Stomach smooth muscle (tissue), 2 donors: ENCODE results near the gene VAPB.

Experiments
- H3K27ac ChIP-seq: one replicate; pipeline ENCODE4 v1.7.0; 2013; ENCODE audit warnings: mild to moderate bottlenecking, low read length, inconsistent platforms
- H3K27me3 ChIP-seq, 2 donors: one replicate each; pipeline ENCODE4 v1.7.0; 2013; ENCODE audit warnings: low read length in 2 of 2; ENCODE audit not compliant: insufficient read depth in 2 of 2, control insufficient read depth in 1 of 2
- H3K36me3 ChIP-seq, 2 donors: one replicate each; pipeline ENCODE4 v1.7.0; 2013; ENCODE audit warnings: low read length in 2 of 2; ENCODE audit not compliant: control insufficient read depth in 2 of 2, insufficient read depth in 2 of 2
- H3K4me1 ChIP-seq: one replicate; pipeline ENCODE4 v1.7.0; 2013; ENCODE audit warnings: low read length; ENCODE audit not compliant: control insufficient read depth, insufficient read depth
- H3K4me3 ChIP-seq, 2 donors: one replicate each; pipeline ENCODE4 v1.7.0; 2013; ENCODE audit warnings: low read length in 2 of 2
- H3K9ac ChIP-seq, 2 donors: one replicate each; pipeline ENCODE4 v1.7.0; 2013; ENCODE audit warnings: low read length in 2 of 2, mild to moderate bottlenecking in 1 of 2
- H3K9me3 ChIP-seq, 2 donors: one replicate each; pipeline ENCODE4 v1.7.0; 2013; ENCODE audit warnings: low read length in 2 of 2; ENCODE audit not compliant: control insufficient read depth in 2 of 2
- donor health status: healthy.
- donor health status: Pancreatic carcinoma.

VAPB gene

DNA sequence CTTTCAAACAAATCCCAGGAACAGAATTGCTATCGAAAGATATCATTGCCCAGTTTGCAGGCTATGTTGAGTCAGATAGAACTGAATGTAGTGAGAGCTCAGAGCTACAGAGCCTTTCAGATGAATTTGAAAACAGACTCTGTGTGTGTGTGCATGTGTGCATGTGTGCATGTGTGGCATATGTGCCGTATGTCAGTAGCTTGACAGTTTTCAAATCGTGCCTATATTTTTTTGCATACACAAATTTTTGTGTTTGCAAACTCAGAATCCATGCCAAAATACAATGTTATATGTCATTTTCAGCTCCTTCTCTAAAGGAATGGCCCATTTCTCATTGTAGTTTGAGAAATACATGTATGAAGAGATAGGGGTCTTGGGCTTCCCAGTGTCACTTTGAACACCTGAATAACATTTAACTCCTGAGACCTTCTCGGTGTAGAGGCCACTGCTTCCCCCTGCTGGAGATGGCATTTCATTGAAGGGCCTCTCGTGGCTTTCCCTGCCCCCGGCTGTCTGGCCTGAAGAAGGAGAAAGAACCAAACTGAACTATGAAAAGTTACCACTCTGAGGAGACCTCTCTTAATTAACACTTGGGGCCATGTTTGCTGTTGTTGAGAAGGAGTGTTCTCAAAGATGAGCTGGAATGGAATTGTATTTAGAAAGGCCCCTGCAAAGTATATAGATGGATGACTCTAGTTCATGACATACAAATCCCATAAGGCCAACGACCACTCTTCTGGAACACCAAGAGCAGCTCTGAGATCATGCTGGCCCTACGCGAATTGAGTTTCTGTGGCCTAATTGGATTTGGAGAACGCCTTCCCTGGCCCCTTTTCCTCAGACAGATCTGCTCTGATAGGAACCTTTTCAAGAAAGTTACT is 58.7 kb downstream of the VAPB start:
- Histone ChIP-seq H3K27ac (no peak overlapping the region), H3K9me3 (no peaks in the 10 kb centered on the region), H3K27me3 (no peaks in the 10 kb centered on the region), H3K36me3 (peaks cover 18 to 19% of the 10 kb centered on the region in 2 donors), H3K4me1 (peaks cover 7% of the 10 kb centered on the region), H3K9ac (no peak overlapping the region), H3K4me3 (no peak overlapping the region)

DNA sequence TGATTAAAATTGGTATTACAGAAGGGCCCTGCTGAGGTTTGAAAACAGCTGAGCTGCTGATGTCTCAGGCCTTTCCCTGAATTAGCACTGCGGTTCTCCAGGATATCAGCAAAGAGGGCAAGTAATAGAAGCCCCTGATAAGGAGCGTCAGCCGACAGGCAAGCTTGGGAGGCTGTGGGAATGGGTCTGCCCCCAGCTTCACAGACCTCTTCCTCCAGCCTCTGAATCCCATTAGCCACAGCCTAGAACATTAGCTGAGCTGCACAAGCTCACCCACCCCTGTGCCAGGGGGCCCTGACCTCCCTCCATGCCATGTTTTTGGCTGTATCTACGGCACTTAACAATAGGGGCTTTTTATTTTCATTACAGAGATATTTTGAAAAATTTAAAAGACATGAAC is 59.9 kb downstream of the VAPB start:
- H3K27ac ChIP-seq: no peak overlapping the region
- no peak overlapping the region for H3K9ac ChIP-seq
- no peaks in the 10 kb centered on the region for H3K27me3 ChIP-seq
- peaks cover 15 to 17% of the 10 kb centered on the region in 2 donors for H3K36me3 ChIP-seq
- H3K9me3 ChIP-seq: no peaks in the 10 kb centered on the region
- H3K4me3 ChIP-seq: no peak overlapping the region
- peaks cover 7% of the 10 kb centered on the region for H3K4me1 ChIP-seq

DNA sequence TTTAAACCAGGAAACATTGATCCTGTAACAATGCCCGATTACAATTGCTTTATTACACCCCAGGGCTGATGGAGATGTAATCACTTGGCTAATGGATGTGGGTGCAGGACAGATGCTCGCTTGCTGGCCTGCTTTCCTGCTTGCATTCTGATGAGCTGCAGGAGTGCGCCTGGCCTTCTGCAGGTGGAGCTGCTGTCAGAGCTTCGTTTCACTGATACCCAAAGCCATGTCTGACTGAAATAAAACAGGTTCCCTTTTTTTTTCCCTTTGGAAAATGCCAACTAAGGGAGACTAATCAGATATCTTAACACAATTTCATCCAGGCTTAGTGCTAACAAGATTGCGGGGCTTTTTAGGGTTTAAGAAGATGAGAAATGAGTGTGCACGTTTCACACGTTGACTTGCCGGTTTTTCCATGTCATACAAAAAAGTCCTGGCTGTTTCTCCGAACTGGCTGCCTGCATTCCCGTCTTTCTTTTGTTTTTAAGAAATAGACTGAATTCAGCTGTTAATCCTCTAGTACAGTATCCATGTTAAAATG is 60.7 kb downstream of the VAPB start:
- peaks cover 8 to 10% of the 10 kb centered on the region in 2 donors for H3K36me3 ChIP-seq
- no peak overlapping the region for H3K27ac ChIP-seq

DNA sequence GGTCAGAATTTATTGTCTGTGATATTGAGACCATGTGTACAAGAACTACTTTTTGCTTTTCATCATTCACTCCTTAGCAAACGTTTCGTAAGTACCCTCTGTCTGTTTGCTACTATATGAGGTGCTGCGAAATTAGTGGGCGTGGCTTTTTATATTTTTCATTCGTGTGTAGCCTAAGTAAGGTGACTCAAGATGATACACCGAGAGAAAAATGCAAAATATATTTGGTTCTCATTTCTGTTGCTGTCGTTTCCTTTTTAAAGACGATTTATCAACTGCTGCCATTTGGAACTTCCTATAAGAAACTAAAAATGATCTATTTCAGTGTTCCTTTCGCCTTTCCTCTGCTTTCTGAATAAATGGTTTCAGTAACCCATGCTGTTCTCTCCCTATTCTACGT is 61.2 kb downstream of the VAPB start:
- H3K9me3 ChIP-seq: no peaks in the 10 kb centered on the region
- peaks cover 3 to 8% of the 10 kb centered on the region in 2 donors for H3K36me3 ChIP-seq
- H3K4me1 ChIP-seq: peaks cover 7% of the 10 kb centered on the region
- peak overlapping the region in 1 of 2 donors; percentile 12 for H3K4me3 ChIP-seq
- no peak overlapping the region for H3K27ac ChIP-seq
- H3K27me3 ChIP-seq: no peaks in the 10 kb centered on the region
- no peak overlapping the region for H3K9ac ChIP-seq

More for the DNA sequence above, 60.7 kb downstream of the VAPB start:
- H3K4me3 ChIP-seq: peak overlapping the region in 1 of 2 donors; percentile 12
- peaks cover 7% of the 10 kb centered on the region for H3K4me1 ChIP-seq
- no peak overlapping the region for H3K9ac ChIP-seq
- H3K27me3 ChIP-seq: no peaks in the 10 kb centered on the region
- H3K9me3 ChIP-seq: no peaks in the 10 kb centered on the region

DNA sequence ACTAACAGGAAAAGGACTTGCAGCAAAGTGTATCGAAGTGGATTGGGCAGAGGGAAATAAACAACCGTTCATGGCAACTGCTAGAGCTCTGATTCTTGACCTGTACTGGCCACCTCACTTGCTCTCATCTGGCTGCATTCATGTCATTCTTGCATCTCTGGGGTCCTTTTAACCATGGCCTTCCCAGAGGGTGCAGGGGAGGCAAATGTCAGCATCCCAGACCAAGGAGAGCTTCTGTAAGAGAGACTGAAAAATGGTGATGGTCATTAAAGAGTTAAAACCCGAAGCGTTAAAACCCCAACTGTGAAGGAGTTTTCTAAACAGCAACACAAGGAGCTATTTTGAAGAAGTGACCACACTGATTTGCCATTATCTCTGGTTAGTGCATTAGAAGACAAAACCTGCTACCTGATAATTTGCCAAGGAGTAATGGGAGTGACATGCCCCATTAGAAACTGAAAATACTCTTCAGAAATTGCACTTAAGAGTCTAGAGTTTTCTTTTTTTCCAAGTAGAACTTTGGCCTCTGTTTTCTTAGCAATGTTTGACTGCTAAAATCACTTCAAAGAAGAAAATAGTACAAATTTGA is 63.7 kb downstream of the VAPB start:
- H3K27me3 ChIP-seq: no peaks in the 10 kb centered on the region
- H3K4me3 ChIP-seq: no peak overlapping the region
- H3K9me3 ChIP-seq: no peaks in the 10 kb centered on the region
- H3K36me3 ChIP-seq: no peaks in the 10 kb centered on the region
- H3K4me1 ChIP-seq: peaks cover 7% of the 10 kb centered on the region
- H3K27ac ChIP-seq: no peak overlapping the region
- H3K9ac ChIP-seq: no peak overlapping the region

DNA sequence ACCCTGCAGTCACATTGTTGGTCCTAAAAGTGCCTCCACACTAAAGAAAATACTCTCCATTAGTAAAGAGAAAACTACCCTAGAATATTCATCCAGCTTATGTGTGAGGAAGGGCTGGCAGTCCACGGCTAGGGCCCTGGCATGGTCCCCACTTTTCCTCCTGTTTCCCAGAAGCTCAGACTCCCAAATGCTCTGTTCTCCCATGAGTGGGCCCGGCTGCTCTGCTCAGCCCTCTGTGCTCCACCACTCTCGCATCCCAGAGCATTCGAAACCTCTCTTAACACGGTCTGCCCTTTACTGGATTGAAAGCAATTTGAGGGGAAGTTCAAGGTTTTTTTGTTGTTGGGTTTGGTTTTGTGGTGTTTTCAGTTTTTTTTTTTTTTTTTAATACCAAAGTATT is 64.4 kb downstream of the VAPB start:
- Histone ChIP-seq H3K4me1 (peaks cover 7% of the 10 kb centered on the region), H3K27me3 (no peaks in the 10 kb centered on the region), H3K9ac (no peak overlapping the region), H3K4me3 (no peak overlapping the region), H3K9me3 (no peaks in the 10 kb centered on the region), H3K36me3 (peaks cover 0 to 3% of the 10 kb centered on the region in 2 donors), H3K27ac (no peak overlapping the region)

DNA sequence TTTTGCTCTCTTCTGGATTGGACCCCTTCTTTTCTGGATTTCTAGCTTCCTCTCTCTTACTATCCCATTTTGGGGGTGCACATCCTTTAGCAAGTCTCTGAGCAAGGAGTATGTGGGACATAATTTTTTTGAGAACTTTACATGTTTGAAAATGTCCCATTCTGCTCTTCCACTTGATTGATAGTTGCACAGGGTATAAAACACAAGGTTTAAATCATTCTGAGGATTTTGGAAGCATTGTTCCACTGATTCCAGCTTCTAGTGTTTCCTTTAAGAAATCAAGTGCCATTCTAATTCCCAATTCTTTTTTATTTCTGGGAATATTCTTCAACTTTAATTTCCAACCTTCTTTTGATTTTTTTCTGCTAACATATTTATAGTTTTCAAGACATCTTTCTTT is 65.4 kb downstream of the VAPB start:
- no peaks in the 10 kb centered on the region for H3K27me3 ChIP-seq
- peaks cover 0 to 3% of the 10 kb centered on the region in 2 donors for H3K36me3 ChIP-seq
- H3K4me1 ChIP-seq: peaks cover 5% of the 10 kb centered on the region
- H3K27ac ChIP-seq: no peak overlapping the region
- no peak overlapping the region for H3K4me3 ChIP-seq
- H3K9me3 ChIP-seq: no peaks in the 10 kb centered on the region
- H3K9ac ChIP-seq: no peak overlapping the region

DNA sequence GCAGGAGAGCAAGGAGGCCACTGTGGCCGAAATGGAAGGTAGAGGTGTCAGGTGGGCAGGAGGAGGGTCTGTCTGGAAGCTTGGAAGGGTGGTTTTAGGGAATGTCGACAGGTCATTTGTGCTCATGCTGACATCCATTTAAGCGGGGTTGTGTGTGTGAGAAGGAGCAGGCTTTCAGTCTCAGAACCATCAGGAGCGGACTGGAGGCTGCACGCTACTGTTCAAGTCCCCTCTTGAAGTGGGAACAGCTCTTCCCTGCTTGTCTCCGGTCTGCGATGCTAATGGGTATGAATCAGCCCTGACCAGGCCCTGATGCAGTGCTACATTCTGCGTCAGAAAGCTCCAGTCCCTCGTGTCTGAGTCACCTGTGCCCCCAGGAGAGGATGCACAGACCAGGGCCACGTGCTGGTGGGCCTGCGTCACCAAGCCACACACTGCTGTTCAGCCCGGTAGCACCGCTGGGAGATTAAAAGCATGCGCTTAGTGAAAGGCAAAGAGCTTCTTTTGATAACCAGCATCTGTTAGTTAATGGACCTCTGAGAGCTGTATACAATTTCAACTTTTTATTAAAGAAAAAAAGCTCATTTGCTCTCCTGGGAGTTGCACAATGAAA is 68.2 kb downstream of the VAPB start:
- H3K4me1 ChIP-seq: no peaks in the 10 kb centered on the region
- H3K9me3 ChIP-seq: no peaks in the 10 kb centered on the region
- peaks cover 0 to 3% of the 10 kb centered on the region in 2 donors for H3K36me3 ChIP-seq
- H3K9ac ChIP-seq: no peak overlapping the region
- no peak overlapping the region for H3K4me3 ChIP-seq
- no peaks in the 10 kb centered on the region for H3K27me3 ChIP-seq
- H3K27ac ChIP-seq: no peak overlapping the region

DNA sequence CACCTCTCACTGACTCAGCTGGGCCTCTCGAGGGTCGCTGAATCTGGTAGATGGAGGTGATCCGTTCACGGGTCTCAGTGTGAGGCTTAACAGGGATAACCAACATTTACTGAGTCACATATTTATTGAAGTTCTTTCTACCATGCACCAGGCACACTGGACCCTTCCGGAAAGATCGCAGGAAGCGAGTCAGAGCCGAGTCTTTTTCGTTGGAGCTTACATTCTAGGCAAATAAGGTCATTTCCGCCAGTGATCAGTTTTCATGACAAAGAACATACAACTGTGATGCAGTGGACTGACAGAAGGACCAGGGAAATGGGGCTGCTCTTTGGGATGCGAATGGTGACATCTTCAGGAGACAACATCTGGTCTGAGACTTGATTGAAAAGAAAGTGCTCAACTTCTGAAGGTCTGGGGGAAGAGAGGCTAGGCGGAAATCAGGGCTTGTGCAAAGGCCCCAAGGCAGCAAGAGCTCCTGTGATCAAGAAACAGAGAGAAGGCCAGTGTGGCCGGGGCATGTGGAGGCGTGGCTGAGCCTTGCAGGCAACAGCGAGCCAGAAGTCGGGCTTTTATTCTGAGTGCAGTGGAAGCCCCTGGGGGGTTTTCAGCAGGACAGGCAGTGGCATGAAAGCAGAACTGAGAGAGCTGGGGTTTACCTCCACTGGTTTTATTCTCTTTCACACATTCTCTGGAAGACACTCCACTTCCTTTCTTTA is 69.5 kb downstream of the VAPB start:
- no peak overlapping the region for H3K4me3 ChIP-seq
- H3K27ac ChIP-seq: no peak overlapping the region
- no peaks in the 10 kb centered on the region for H3K9me3 ChIP-seq
- no peaks in the 10 kb centered on the region for H3K4me1 ChIP-seq
- H3K27me3 ChIP-seq: no peaks in the 10 kb centered on the region
- H3K36me3 ChIP-seq: peaks cover 0 to 3% of the 10 kb centered on the region in 2 donors
- H3K9ac ChIP-seq: no peak overlapping the region

DNA sequence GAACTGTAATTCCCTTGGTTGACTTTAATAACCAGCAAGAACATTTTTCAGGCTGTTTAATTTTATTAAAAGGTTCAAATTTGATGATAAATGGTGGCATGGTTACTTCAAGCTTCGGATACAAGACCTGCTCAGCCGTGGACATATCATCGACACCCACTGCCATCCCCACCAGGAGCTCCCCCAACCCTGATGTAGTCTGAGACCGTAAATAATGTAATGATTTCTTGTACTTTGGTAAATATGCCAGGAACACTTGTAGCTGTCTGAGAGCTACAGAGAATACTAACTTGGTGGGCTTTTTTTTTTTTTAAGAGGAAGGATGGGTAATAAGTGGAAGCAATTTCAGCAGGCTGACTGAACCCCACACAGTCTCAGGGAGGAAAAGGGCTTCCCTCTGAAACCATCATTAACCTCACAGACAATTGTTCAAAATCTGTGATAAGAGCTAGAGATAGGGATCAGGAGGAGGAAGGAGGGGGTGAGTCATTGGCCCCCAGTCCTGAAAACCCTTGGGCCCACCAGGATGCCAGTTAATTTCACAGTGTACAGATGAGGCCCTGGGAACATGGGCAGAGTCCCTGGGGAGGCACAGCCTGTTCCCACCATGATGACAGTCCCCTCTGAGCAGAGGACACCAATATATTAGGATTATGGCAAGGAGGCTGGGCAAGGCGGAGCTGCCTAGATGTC is 70.2 kb downstream of the VAPB start:
- Histone ChIP-seq H3K9me3 (no peaks in the 10 kb centered on the region), H3K36me3 (peaks cover 0 to 3% of the 10 kb centered on the region in 2 donors), H3K9ac (no peak overlapping the region), H3K4me3 (no peak overlapping the region), H3K27me3 (no peaks in the 10 kb centered on the region), H3K4me1 (no peaks in the 10 kb centered on the region), H3K27ac (no peak overlapping the region)
